Measurements from ENCODE around the gene IQSEC1.

Gene IQSEC1

GRCh38 chr3:13078163-13078905 lies 5.1 kb upstream of the IQSEC1 start:
- no peak overlapping the region for H3K4me3 ChIP-seq (ENCODE audit: severe bottlenecking)
- no peak overlapping the region for H3K27ac ChIP-seq (ENCODE audit: poor library complexity, severe bottlenecking)
- no peaks in the 10 kb centered on the region for H3K9me3 ChIP-seq (ENCODE audit: severe bottlenecking)
- DNase-seq (ENCODE audit: low spot score) = no peak
- H3K27me3 ChIP-seq (ENCODE audit: insufficient read depth, poor library complexity, severe bottlenecking) = peaks cover 39% of the 10 kb centered on the region
- no peaks in the 10 kb centered on the region for H3K4me1 ChIP-seq (ENCODE audit: insufficient read depth, poor library complexity, severe bottlenecking)
- no peaks in the 10 kb centered on the region for H3K36me3 ChIP-seq (ENCODE audit: low read depth)
- no peak for TF ChIP-seq CTCF (IDR thresholded peaks at IDR 0.05; ENCODE audit: poor library complexity, severe bottlenecking)
- no peak for ATAC-seq (ENCODE audit: low read depth)

GRCh38 chr3:13077431-13078162 lies 4.4 kb upstream of the IQSEC1 start:
- Histone ChIP-seq H3K9me3 (ENCODE audit: severe bottlenecking) (no peaks in the 10 kb centered on the region), H3K4me3 (ENCODE audit: severe bottlenecking) (no peak overlapping the region), H3K4me1 (ENCODE audit: insufficient read depth, poor library complexity, severe bottlenecking) (no peaks in the 10 kb centered on the region), H3K27me3 (ENCODE audit: insufficient read depth, poor library complexity, severe bottlenecking) (peaks cover 46% of the 10 kb centered on the region), H3K36me3 (ENCODE audit: low read depth) (no peaks in the 10 kb centered on the region), H3K27ac (ENCODE audit: poor library complexity, severe bottlenecking) (no peak overlapping the region)
- TF ChIP-seq CTCF (IDR thresholded peaks at IDR 0.05; ENCODE audit: poor library complexity, severe bottlenecking) = no peak
- ATAC-seq (ENCODE audit: low read depth) (no peak), DNase-seq (ENCODE audit: low spot score) (no peak)

- no peak for ATAC-seq (ENCODE audit: low read depth)
- Histone ChIP-seq H3K36me3 (ENCODE audit: low read depth) (no peaks in the 10 kb centered on the region), H3K4me1 (ENCODE audit: insufficient read depth, poor library complexity, severe bottlenecking) (no peaks in the 10 kb centered on the region), H3K9me3 (ENCODE audit: severe bottlenecking) (no peaks in the 10 kb centered on the region), H3K4me3 (ENCODE audit: severe bottlenecking) (no peak overlapping the region), H3K27ac (ENCODE audit: poor library complexity, severe bottlenecking) (no peak overlapping the region), H3K27me3 (ENCODE audit: insufficient read depth, poor library complexity, severe bottlenecking) (peaks cover 55% of the 10 kb centered on the region)
- no peak for DNase-seq (ENCODE audit: low spot score)
- TF ChIP-seq CTCF (IDR thresholded peaks at IDR 0.05; ENCODE audit: poor library complexity, severe bottlenecking) = no peak
These were observed 2.9 kb upstream of the IQSEC1 start for GRCh38 chr3:13075986-13076654.

GRCh38 chr3:13075318-13075717 lies 2.1 kb upstream of the IQSEC1 start:
- H3K4me3 ChIP-seq (ENCODE audit: severe bottlenecking) = no peak overlapping the region
- TF ChIP-seq CTCF (IDR thresholded peaks at IDR 0.05; ENCODE audit: poor library complexity, severe bottlenecking) = no peak
- H3K9me3 ChIP-seq (ENCODE audit: severe bottlenecking) = no peaks in the 10 kb centered on the region
- DNase-seq (ENCODE audit: low spot score) (no peak), ATAC-seq (ENCODE audit: low read depth) (no peak)
- no peaks in the 10 kb centered on the region for H3K36me3 ChIP-seq (ENCODE audit: low read depth)
- H3K27ac ChIP-seq (ENCODE audit: poor library complexity, severe bottlenecking) = no peak overlapping the region
- no peaks in the 10 kb centered on the region for H3K4me1 ChIP-seq (ENCODE audit: insufficient read depth, poor library complexity, severe bottlenecking)
- H3K27me3 ChIP-seq (ENCODE audit: insufficient read depth, poor library complexity, severe bottlenecking) = peaks cover 55% of the 10 kb centered on the region

All from RWPE2 (cell line).